GM08714 (cell line): ENCODE measurements around the gene FBXO31.

Experiments
- H3K4me3 ChIP-seq: fragments of 200-500 bp; sonication (Bioruptor generic); 2 replicates; pipeline ENCODE4 v1.5.1; 2014; ENCODE audit warnings: mild to moderate bottlenecking, low read length, inconsistent platforms
- ZNF274 ChIP-seq: IDR thresholded peaks from 2 replicates; pipeline ENCODE4 v1.6.1; 2012; ENCODE audit warnings: mild to moderate bottlenecking, low read depth, low read length

The FBXO31 gene

DNA sequence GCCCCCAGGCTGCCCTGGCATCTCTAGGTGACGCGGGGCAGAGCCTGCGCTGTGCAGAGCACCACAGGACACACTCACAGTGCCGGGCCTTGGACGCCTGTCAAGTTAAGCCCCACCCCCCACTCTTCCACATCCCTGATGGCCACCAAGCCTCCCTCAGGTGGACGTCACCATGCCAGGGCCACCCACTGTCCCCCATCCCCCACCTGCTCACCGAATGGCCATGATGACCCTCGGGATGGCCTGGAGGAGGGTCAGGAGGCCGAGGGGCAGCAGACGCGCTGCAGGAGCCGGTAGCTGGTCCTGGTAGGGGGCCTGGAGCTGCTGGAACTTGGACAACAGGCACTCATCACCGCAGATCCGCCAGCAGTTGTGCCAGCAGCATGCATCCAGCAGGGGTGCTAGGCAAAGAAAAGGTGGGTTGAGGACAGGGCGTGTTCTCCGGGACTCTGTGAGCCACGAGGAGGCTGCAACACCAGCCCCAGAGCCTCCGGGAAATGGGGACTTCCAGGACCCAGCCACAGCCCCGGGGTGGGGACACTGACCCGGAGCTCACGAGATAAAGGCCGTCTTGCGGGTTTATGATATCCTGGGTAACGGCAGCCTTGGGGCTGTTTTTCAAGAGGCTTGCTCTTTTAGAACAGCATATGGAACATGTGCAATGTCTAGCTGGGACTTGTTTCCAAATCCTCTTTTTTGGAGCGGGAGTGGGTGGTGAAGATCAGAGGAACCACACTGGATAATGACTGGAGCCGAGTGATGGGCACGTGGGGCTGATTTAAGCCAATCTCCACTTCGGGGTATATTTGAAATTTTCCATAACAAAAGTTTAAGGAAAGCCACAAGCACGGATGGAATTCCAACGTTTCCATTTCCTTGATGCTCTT, 77.8 kb downstream of the FBXO31 start:
- no peak overlapping the region for H3K4me3 ChIP-seq

GRCh38 chr16:87304951-87305350, 78.6 kb downstream of the FBXO31 start:
- no peak overlapping the region for H3K4me3 ChIP-seq
- no peak for TF ChIP-seq ZNF274

More for the DNA sequence above, 77.8 kb downstream of the FBXO31 start:
- TF ChIP-seq ZNF274, result no peak

- TF ChIP-seq ZNF274, result no peak
These were observed 79.5 kb downstream of the FBXO31 start for GRCh38 chr16:87303962-87304521.

DNA sequence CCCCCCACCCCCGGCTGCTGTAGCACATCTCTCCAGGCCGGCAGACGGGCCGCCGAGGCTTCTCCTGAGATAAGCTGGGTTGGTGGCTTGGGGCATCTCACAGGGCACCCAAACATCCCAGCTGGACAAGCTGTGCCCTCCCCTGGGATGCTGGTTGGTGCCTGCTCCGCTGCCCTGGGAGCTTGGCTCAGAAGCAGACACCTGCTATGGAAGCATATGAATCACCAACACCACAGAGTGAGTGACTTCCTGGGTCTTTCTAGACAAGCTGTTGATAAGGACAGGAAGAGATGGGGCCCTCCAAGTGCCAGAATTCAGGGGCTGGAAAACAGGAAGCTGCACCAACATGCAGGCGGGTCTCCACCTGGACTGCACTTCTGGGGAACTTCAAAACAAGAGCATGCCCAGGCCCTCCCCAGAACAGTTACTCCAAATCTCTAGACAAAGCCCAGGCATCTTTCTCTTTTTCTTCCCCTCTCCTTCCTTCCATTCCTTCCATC, 80.1 kb downstream of the FBXO31 start:
- H3K4me3 ChIP-seq, result no peak overlapping the region
- TF ChIP-seq ZNF274, result no peak

More at GRCh38 chr16:87303962-87304521, 79.5 kb downstream of the FBXO31 start:
- no peak overlapping the region for H3K4me3 ChIP-seq

DNA sequence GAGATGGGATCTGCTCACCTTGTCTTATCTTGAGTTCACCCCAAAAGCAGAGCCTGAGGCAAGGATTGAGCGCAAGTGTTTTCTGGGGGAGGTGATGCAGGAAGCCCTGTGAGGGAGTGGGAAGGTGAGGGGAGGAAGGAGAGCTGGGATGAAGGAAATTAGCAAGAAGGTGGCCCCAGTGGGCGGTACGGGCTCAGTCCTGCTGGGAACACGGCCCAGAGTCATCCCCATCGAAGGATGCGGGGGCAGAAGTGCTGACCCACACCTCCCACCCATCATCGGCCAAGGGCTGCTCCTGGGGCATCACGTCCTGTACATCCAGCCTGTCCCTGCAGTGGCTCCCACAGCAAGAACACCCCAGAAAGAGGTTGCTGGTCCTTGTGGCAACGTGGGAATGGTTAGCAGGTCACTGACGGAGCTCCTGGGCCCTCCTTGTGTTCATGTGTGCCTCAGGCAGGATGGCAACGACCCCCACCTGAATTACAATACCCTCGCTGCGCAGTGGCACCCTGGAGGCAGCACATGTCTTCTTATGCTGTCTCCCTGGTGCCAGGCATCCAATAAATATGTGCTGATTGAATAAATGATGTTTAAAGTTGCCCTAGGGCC, 84.6 kb downstream of the FBXO31 start:
- TF ChIP-seq ZNF274, result no peak
- no peak overlapping the region for H3K4me3 ChIP-seq

DNA sequence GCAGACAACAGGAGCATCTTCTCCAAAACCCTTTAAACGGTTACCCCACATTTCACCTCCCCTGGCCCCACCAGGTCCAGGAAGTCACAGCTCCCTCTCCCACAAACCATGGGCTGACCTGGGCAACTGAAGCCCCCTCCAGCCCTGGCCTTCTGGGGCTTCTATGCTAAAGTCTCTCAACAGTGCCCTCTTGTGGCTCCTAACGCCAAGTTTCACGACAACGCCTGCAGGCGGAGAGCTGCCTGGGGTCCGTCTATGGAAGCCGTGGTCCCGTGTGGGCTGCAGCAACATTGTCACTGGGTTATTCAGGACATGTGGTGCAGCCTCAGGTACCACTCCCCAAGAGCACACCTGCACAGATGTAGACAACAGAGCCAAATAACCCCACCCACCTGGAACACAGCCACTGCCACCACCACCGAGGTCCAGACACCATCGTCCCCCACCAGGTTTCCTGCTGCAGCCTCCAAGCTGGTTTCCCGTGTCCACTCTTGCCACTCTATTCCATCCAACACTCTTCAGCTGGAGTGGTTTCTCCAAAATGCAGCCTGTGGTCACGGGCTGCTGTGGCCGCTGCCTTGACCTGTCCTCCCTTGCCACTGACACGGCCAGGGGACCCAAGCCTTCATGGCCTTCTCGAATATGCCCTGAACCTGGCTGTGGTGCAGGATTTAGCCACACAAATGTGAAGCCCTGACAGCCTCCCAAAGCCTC, 85.5 kb downstream of the FBXO31 start:
- no peak for TF ChIP-seq ZNF274
- H3K4me3 ChIP-seq, result no peak overlapping the region

DNA sequence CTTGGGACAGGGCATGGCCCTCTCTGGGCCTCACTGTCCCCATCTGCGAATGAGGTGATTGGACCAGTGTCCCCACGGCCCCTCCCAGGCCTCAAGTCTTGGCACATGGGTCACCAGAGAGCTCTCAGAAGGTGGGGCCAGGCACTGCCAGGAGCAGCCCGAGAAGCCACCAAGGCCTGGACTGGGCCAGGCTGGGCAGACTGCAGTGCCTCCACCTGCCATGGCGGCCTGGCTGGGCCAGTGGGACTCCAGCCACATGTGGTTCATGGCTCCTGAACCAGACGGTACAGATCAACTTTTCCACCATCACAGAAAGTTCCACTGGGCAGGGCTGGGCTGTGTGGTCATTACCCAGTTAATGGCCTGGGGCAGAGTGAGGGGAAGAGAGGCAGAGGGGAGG, 86.2 kb downstream of the FBXO31 start:
- no peak overlapping the region for H3K4me3 ChIP-seq
- TF ChIP-seq ZNF274, result no peak

DNA sequence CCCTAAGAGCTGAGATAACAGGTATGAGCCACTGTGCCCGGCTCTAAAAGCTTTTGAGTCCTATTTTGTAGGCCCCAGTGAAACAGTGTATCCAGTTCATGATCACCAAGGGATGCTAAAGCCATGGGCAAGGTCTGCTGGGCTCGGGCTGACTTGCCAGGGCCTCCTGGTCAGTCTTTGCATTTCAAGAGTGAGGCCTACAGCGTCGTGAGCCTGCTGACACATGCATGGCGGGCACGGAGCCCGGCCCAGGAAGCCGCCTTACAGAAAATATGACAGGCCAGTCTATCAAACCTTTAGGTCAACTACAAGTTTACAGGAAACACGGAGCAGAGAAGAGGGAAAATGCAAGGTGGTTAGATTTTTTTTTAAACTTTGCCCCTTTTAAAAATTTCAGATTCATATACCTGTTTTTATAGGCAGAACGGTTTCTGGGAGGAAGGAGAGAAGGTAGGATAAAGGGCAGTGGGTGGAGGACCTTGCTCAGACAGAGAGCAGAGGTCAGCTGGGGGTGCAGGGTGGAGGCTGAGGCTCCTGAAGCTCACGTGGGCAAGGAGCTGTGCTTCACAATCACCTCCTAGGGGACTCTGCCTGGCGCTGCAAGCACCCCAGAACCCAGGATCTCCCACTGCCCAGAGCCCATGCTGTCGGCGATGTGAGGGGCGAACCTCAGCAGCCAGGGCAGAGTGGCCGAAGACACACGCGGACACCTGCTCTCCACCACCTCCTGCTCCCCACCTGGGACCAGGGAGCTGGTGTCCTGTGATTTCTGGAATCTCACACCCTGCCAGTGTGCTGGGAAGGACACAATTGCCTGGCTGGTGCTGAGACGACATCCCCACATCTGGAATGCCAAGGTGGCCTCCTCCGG, 87.7 kb downstream of the FBXO31 start:
- no peak for TF ChIP-seq ZNF274
- no peak overlapping the region for H3K4me3 ChIP-seq

DNA sequence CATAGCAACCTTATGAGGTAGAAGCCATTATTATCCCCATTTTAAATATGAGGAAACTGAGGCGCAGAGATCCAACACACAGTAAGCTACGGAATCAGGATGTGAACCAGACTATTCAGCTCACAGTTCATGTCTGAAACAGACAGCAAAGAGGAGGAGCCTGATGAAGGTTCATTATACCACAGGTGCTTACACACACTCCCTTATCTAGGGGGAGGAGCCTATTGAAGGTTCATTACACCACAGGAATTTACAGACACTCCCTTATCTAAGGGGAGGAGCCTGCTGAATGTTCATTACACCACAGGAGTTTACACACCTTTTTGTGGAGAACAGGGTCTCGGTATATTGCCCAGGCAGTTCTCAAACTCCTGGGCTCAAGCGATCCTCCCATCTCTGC, 88.3 kb downstream of the FBXO31 start:
- TF ChIP-seq ZNF274, result no peak
- H3K4me3 ChIP-seq, result no peak overlapping the region

- no peak overlapping the region for H3K4me3 ChIP-seq
- no peak for TF ChIP-seq ZNF274
These were observed 89.6 kb downstream of the FBXO31 start for GRCh38 chr16:87293990-87294389.

GRCh38 chr16:87291944-87292343, 91.6 kb downstream of the FBXO31 start:
- TF ChIP-seq ZNF274, result no peak
- no peak overlapping the region for H3K4me3 ChIP-seq

GRCh38 chr16:87288753-87289362, 94.7 kb downstream of the FBXO31 start:
- TF ChIP-seq ZNF274, result no peak
- no peak overlapping the region for H3K4me3 ChIP-seq
